Measurements from ENCODE around the gene AJAP1. TPM values are rescaled to one million over a fixed set of nuclear protein-coding genes. Genes with fewer than 3 reads are reported as not detected.

Gene AJAP1
- total RNA-seq, 1 donor from 2014 or later = 3.5 TPM

DNA sequence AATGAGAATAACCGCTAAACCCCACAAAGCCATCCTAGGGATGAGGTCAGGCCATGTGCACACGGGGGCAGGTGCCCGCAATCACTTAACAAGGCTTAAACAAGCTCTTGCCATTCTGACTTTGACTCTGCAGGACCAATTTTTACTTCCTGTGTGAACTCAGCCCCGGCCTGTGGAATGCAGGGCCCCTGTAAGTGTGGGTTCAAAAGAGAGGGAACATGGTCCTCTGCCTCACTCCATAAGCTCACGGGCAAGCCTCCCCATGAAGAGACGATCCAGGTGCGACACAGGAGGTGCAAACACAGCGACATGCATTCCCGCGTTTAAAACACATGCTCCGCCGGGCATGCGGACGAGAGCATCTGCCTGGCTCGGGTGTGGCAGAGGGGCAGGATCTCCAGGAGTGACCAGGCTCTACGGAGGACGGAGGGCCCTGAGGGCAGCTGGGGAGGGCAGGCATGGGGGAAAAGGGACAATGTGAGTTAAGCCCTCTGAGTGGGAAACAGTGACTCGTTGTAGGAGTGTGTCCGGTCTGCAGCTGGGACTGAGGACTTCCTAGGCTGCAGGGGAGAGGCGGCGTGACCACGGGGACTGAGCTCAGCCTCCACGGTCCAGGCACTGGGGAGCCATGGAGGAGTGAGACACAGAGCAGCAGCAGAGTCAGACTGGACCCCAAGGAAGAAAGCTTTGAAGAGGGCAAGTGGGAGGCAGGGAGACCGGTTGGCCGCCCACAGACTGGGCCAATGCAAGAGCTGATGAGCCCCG lies 40.6 kb upstream of the AJAP1 start:
- Mint-ChIP-seq H3K27ac (ENCODE audit: unreplicated experiment) (no peak overlapping the region), H3K36me3 (ENCODE audit: unreplicated experiment) (peaks cover 6% of the 10 kb centered on the region), H3K27me3 (ENCODE audit: unreplicated experiment) (peaks cover 5% of the 10 kb centered on the region), H3K9me3 (ENCODE audit: unreplicated experiment) (peaks cover 13% of the 10 kb centered on the region), H3K4me3 (ENCODE audit: unreplicated experiment) (no peak overlapping the region), H3K4me1 (ENCODE audit: low read depth, unreplicated experiment) (no peaks in the 10 kb centered on the region)
- TF ChIP-seq, protein P1, sequence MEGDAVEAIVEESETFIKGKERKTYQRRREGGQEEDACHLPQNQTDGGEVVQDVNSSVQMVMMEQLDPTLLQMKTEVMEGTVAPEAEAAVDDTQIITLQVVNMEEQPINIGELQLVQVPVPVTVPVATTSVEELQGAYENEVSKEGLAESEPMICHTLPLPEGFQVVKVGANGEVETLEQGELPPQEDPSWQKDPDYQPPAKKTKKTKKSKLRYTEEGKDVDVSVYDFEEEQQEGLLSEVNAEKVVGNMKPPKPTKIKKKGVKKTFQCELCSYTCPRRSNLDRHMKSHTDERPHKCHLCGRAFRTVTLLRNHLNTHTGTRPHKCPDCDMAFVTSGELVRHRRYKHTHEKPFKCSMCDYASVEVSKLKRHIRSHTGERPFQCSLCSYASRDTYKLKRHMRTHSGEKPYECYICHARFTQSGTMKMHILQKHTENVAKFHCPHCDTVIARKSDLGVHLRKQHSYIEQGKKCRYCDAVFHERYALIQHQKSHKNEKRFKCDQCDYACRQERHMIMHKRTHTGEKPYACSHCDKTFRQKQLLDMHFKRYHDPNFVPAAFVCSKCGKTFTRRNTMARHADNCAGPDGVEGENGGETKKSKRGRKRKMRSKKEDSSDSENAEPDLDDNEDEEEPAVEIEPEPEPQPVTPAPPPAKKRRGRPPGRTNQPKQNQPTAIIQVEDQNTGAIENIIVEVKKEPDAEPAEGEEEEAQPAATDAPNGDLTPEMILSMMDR (IDR thresholded peaks at IDR 0.05; ENCODE audit: partially characterized antibody, unreplicated experiment) = no peak
- no peak for DNase-seq

DNA sequence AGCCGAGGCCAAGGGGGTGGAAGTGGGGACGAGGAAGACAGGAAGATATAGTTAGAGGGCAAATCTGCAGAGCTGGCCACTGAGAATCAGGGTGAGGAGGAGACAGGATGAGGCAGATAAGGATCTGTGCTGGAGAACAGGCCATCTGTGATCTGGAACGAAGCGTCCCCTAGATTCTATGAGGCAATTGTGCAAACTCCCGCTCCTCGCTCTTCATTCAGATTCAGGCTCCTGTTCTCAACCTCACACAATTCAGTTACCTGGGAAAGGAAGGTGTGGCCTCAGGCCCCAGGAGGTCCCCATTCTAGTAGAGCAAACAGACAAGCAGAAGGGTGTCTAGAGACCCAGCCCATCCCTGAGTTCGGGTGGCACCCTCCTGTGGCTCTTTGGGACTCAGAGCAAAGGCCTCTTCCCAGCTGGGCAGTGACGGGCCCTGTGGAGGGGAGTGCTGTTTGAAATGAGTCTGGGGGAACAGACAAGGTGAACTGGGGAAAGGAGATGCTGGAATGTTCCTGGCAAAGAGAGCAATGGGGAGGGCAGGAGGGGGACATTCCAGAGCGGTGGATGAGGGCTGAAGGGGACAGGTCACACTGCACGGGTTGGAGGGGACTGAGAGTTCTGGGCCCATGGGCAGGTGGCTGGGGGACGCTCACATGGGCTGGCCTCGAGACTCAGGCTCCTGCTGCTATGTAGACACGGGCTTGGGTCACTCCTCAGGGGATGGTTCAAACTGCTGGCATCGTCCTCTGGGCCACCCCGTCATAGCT lies 39.9 kb upstream of the AJAP1 start:
- Mint-ChIP-seq H3K9me3 (ENCODE audit: unreplicated experiment) (peaks cover 10% of the 10 kb centered on the region), H3K4me3 (ENCODE audit: unreplicated experiment) (no peak overlapping the region), H3K27me3 (ENCODE audit: unreplicated experiment) (peaks cover 5% of the 10 kb centered on the region), H3K4me1 (ENCODE audit: low read depth, unreplicated experiment) (no peaks in the 10 kb centered on the region), H3K36me3 (ENCODE audit: unreplicated experiment) (peaks cover 6% of the 10 kb centered on the region), H3K27ac (ENCODE audit: unreplicated experiment) (no peak overlapping the region)
- no peak for DNase-seq
- TF ChIP-seq, protein P1 (IDR thresholded peaks at IDR 0.05; ENCODE audit: partially characterized antibody, unreplicated experiment) = no peak

DNA sequence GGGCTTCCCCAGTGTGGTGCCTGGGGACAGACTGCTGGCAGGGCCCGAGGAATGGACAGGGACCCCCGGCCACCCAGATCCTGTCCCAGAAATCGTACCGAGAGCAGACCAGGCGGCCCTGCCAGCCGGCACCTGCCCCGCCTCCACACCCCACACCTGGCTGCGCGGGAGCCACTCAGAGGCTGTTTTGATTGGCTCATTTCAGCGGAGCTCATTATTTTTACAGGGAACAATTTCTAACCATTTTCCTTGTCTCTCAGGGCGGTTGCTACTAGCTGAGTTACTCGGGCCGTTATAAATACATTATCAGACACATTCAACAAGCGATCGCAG lies 39.3 kb upstream of the AJAP1 start:
- peaks cover 10% of the 10 kb centered on the region for H3K9me3 Mint-ChIP-seq (ENCODE audit: unreplicated experiment)

DNA sequence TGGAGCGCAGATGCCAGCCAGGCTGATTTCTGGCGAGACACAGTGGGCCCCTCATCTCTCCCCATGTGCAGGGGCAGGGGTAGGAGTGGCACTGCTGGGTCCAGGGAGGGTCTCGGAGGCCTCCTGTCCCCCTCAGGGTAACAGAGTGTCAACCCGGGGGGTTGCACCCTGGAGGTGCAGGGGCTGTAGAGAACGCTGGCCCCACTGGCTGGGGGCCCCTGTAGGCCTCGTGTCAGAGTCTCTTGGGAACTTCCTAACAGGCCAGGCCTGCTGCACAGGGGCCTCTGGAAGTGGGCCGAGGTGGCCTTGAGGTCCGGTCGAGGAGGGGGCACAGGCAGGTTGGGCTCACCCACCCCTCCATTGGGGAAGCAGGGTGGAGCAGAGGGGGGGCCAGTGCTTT lies 38.9 kb upstream of the AJAP1 start:
- H3K4me1 Mint-ChIP-seq (ENCODE audit: low read depth, unreplicated experiment) = no peaks in the 10 kb centered on the region

More for the DNA sequence above, 39.3 kb upstream of the AJAP1 start:
- Mint-ChIP-seq H3K27me3 (ENCODE audit: unreplicated experiment) (peaks cover 5% of the 10 kb centered on the region), H3K4me1 (ENCODE audit: low read depth, unreplicated experiment) (no peaks in the 10 kb centered on the region), H3K4me3 (ENCODE audit: unreplicated experiment) (no peak overlapping the region), H3K27ac (ENCODE audit: unreplicated experiment) (no peak overlapping the region), H3K36me3 (ENCODE audit: unreplicated experiment) (peaks cover 6% of the 10 kb centered on the region)
- no peak for DNase-seq
- TF ChIP-seq, protein P1 (IDR thresholded peaks at IDR 0.05; ENCODE audit: partially characterized antibody, unreplicated experiment) = no peak

More for the DNA sequence above, 38.9 kb upstream of the AJAP1 start:
- Mint-ChIP-seq H3K27me3 (ENCODE audit: unreplicated experiment) (peaks cover 5% of the 10 kb centered on the region), H3K36me3 (ENCODE audit: unreplicated experiment) (peaks cover 6% of the 10 kb centered on the region), H3K4me3 (ENCODE audit: unreplicated experiment) (no peak overlapping the region), H3K9me3 (ENCODE audit: unreplicated experiment) (peaks cover 10% of the 10 kb centered on the region), H3K27ac (ENCODE audit: unreplicated experiment) (no peak overlapping the region)
- TF ChIP-seq, protein P1 (IDR thresholded peaks at IDR 0.05; ENCODE audit: partially characterized antibody, unreplicated experiment) = no peak
- DNase-seq = no peak

All from glutamatergic neuron (in vitro differentiated cells).